Stimulated activated CD4-positive, alpha-beta T cell treated with anti-CD3 and anti-CD28 coated beads, Interleukin-1b, Interleukin-23, amount 100 ng/mL, for 24 hours (primary cell): ENCODE results near the gene SAP30L.

Source experiments
- DNase-seq, 4 experiments: peaks; one replicate each; pipeline ENCODE4 v3.0.0-alpha.2; 2020; ENCODE audit warnings: low read depth in 4 of 4, low spot score in 1 of 4

SAP30L gene

DNA sequence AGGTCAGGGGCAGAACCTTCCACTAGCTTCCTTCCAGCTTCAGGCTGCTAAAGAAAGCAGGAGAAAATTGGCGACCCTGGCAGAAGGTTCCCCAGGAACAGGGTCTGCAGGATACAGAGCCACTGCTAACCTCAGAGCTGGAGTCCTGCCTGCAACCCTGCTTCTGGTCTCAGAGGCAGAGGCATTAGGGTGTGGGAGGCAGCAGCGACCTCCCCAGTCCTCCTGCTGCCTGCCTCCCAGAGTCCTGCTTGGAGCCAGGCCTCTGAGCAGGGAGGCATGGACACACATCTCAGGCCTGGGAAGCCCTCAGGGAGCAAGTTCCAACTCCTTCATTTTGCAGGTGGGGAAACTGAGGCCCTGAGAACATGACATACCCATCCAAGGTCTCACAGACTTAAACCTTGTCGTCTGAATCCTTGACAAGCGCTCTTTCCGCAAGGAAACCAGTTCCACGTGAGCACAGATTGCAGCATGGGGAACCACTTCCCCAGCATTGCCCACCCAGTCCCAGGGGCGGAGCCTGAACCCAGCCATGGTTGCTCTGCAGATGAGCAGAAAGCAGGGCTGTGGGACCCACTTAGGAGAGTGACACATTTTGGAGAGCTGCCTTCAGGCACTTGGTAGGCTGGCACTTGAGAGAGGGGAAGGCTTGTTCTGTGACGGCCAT, 60.4 kb downstream of the SAP30L start:
- DNase-seq: no peak

DNA sequence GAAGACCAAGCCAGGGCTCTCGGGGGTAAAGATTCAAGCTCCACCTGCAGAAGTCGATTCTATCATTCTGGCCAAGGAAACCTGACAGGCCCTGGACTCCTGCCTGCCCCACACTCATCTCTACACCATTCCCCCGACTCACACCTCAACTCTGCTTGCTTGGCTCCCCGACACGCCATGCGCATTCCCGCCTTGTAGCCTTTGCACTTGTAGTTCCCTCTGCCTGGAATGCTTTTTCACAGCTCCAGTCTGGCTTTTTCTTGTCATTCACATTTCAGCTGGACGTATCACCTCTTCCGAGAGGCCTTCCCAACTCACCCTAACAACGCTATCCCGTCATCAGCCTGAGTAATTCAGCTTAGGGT, 60.9 kb downstream of the SAP30L start:
- no peak for DNase-seq

DNA sequence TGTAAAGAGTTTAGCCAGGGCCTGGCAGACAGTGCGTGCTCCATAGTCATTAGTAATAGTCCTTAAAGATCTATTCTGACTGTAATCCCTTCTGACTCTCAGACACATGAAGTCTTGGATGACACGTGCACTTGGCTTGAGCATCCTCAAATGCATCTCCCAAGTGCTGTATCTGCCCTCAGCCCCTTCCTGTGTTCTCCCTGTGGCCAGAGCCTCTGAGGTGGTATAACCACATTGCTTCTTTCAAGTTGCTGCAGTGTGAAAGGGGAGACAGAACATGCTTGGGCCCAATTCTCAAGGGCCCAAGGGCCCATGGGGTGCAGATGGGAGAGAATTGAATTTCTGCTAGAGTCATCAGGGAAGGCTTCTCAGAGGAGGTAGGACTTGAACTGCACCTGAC, 62.3 kb downstream of the SAP30L start:
- no peak for DNase-seq

DNA sequence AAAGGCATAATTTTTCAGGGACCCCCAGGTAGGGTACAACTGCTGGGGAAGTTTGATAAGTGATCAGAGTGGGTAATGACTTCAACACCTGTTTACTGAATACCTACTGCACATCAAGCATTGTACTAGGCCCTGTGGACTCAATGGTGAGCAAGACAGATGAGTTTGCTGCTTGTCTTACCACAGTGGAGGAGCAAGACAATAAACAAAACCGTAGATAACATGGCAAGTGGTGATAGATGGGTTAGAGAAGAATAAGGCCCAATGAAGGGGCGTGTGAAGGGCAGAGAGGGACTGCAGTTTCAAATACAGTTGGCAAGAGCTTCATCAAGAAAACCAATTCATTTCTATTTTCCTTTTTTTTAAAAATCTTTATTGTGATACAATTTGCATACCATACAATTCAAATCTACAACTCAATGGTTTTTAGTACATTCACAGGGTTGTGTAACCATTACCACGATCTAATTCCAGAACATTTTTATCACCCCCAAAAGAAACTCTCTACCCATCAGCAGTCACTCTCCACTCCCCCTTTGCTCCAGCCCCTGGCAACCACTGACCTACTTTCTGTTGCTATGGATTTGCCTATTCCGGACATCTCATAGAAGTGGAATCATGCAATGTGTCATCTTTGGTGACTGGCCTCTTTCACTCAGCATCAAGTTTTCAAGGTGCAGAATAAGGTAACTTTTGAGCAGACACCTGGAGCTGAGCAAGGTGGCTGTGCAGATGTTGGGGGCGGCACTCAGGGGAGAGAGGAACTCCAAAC, 64.2 kb downstream of the SAP30L start:
- DNase-seq: no peak
